OCI-LY1 (cell line): Measurements from ENCODE around the gene CACNB2.
A peak's percentile ranks its signal among the peaks of the same experiment; 100 is the strongest.

Experiments used
- H2AFZ ChIP-seq: fragments of 200-600 bp; sonication (generic), shearing (Covaris generic); 2 replicates; pipeline ENCODE4 v1.6.0; 2014; ENCODE audit warnings: antibody characterized with exemption, mild to moderate bottlenecking, low read length
- H3F3A ChIP-seq: fragments of 200-600 bp; sonication (generic), shearing (Covaris generic); 2 replicates; pipeline ENCODE4 v1.6.0; 2014; ENCODE audit warnings: mild to moderate bottlenecking, antibody characterized with exemption, low read length, moderate library complexity; ENCODE audit not compliant: insufficient read depth
- H3K27ac ChIP-seq: fragments of 200-600 bp; sonication (generic); 2 replicates; pipeline ENCODE4 v1.5.1; 2014; ENCODE audit warnings: low read length, mixed run types, mild to moderate bottlenecking, low read depth; ENCODE audit not compliant: poor library complexity, severe bottlenecking
- H3K27me3 ChIP-seq: fragments of 200-600 bp; sonication (generic); 2 replicates; pipeline ENCODE4 v1.6.0; 2014; ENCODE audit warnings: antibody characterized with exemption, mild to moderate bottlenecking, low read length, moderate library complexity; ENCODE audit not compliant: insufficient read depth
- H3K36me3 ChIP-seq: fragments of 200-600 bp; sonication (generic); 2 replicates; pipeline ENCODE4 v1.6.1; 2014; ENCODE audit warnings: mild to moderate bottlenecking, antibody characterized with exemption, low read length, moderate library complexity, mixed read lengths; ENCODE audit not compliant: insufficient read depth
- H3K4me1 ChIP-seq: fragments of 200-600 bp; sonication (generic); 2 replicates; pipeline ENCODE4 v1.5.1; 2014; ENCODE audit warnings: mild to moderate bottlenecking, low read length, moderate library complexity; ENCODE audit not compliant: insufficient read depth, severe bottlenecking
- H3K4me2 ChIP-seq: fragments of 200-600 bp; sonication (generic), shearing (Covaris generic); 2 replicates; pipeline ENCODE4 v1.6.1; 2014; ENCODE audit warnings: low read length
- H3K4me3 ChIP-seq: fragments of 200-600 bp; sonication (generic); 2 replicates; pipeline ENCODE4 v1.5.1; 2014; ENCODE audit warnings: low read length, low read depth, mild to moderate bottlenecking, mixed read lengths; ENCODE audit not compliant: poor library complexity, severe bottlenecking
- H3K79me2 ChIP-seq: fragments of 200-600 bp; shearing (Covaris generic); 2 replicates; pipeline ENCODE4 v1.6.1; 2016; ENCODE audit warnings: mixed run types, low read length, mixed read lengths; ENCODE audit not compliant: insufficient read depth
- H3K9ac ChIP-seq: fragments of 200-600 bp; sonication (generic), shearing (Covaris generic); 2 replicates; pipeline ENCODE4 v1.6.1; 2014; ENCODE audit warnings: mild to moderate bottlenecking, low read length, mixed read lengths
- H3K9me2 ChIP-seq: fragments of 200-600 bp; sonication (generic), shearing (Covaris generic); 2 replicates; pipeline ENCODE4 v1.6.1; 2014; ENCODE audit warnings: low read depth, mild to moderate bottlenecking, low read length, mixed read lengths
- H3K9me3 ChIP-seq: fragments of 200-600 bp; shearing (Covaris generic); 2 replicates; pipeline ENCODE4 v1.6.1; 2014; ENCODE audit warnings: low read length, mixed read lengths
- H4K20me1 ChIP-seq: fragments of 200-600 bp; sonication (generic), shearing (Covaris generic); 2 replicates; pipeline ENCODE4 v1.6.0; 2016; ENCODE audit warnings: mild to moderate bottlenecking, low read length; ENCODE audit not compliant: insufficient read depth
- CTCF ChIP-seq: fragments of 200-600 bp; sonication (generic), shearing (Covaris generic); IDR thresholded peaks from 2 replicates; pipeline ENCODE4 v1.5.1; 2017; ENCODE audit warnings: mild to moderate bottlenecking, antibody characterized with exemption, low read length, moderate library complexity, mixed read lengths
- EZH2 ChIP-seq: fragments of 200-600 bp; sonication (generic), shearing (Covaris generic); IDR thresholded peaks from 2 replicates; pipeline ENCODE4 v1.8.0; 2017; ENCODE audit warnings: borderline replicate concordance, mixed run types, mild to moderate bottlenecking, antibody characterized with exemption, low read length, moderate library complexity, mixed read lengths

The CACNB2 gene

DNA sequence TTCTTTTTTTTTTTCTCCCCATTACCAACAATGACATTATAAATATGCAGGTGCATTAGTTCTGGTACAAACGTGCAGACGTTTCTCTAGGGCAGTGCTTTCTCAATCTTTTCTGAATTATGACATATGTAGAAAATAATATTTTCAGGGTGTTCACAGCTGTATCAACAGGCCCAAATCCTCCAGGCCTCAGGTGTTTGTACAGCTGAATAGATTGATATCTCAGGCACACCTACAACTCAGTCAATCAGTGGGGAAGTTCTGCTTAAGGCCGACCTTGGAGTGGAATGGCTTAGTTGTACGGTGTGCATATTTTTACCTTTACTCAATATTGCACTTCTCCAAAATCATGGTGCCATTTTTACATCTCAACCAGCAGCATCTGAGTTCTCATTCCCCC lies 71.6 kb downstream of the CACNB2 start:
- no peaks in the 10 kb centered on the region for H3F3A ChIP-seq
- no peaks in the 10 kb centered on the region for H3K9me3 ChIP-seq
- H3K27me3 ChIP-seq = no peaks in the 10 kb centered on the region
- H3K4me3 ChIP-seq = no peak overlapping the region
- TF ChIP-seq CTCF = no peak
- H3K27ac ChIP-seq = no peak overlapping the region
- H3K79me2 ChIP-seq = no peaks in the 10 kb centered on the region
- no peak overlapping the region for H3K4me2 ChIP-seq
- no peaks in the 10 kb centered on the region for H3K4me1 ChIP-seq
- H3K9me2 ChIP-seq = no peaks in the 10 kb centered on the region
- no peak overlapping the region for H3K9ac ChIP-seq
- H2AFZ ChIP-seq = no peak overlapping the region
- H4K20me1 ChIP-seq = no peaks in the 10 kb centered on the region
- no peaks in the 10 kb centered on the region for H3K36me3 ChIP-seq

DNA sequence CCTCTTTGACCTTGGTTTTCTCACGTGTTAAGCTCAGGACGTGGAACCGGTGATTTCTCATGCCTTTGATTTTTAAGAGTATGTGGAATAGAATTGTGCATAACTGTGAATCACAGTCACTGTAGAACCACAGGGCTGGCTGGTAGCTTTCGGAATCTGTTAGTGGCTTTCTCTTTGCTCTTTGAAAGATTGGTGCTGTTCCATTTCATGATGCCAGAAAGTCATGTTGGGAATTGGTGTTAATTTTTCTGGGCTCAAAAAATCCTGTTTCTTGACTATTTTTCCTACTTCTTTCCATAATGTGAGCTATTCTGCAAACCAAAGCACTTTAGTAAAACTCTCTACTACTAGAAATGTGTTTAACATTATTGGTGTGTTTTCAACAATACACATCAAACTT lies 73.0 kb downstream of the CACNB2 start:
- H3K27ac ChIP-seq = no peak overlapping the region
- H2AFZ ChIP-seq = no peak overlapping the region
- no peaks in the 10 kb centered on the region for H3K27me3 ChIP-seq
- no peaks in the 10 kb centered on the region for H3F3A ChIP-seq
- H3K9me2 ChIP-seq = no peaks in the 10 kb centered on the region
- H3K9me3 ChIP-seq = no peaks in the 10 kb centered on the region
- H3K4me3 ChIP-seq = no peak overlapping the region
- TF ChIP-seq EZH2 (no peak), CTCF (no peak)
- no peaks in the 10 kb centered on the region for H3K36me3 ChIP-seq
- H4K20me1 ChIP-seq = no peaks in the 10 kb centered on the region
- H3K79me2 ChIP-seq = no peaks in the 10 kb centered on the region
- no peak overlapping the region for H3K9ac ChIP-seq
- no peaks in the 10 kb centered on the region for H3K4me1 ChIP-seq
- H3K4me2 ChIP-seq = no peak overlapping the region

GRCh38 chr10:18214691-18215563 lies 74.7 kb downstream of the CACNB2 start:
- Histone ChIP-seq H3K9me2 (no peaks in the 10 kb centered on the region), H4K20me1 (no peaks in the 10 kb centered on the region), H3F3A (no peaks in the 10 kb centered on the region), H3K79me2 (no peaks in the 10 kb centered on the region), H3K4me1 (no peaks in the 10 kb centered on the region), H2AFZ (no peak overlapping the region), H3K4me2 (no peak overlapping the region), H3K27ac (no peak overlapping the region), H3K4me3 (no peak overlapping the region), H3K27me3 (no peaks in the 10 kb centered on the region), H3K9ac (no peak overlapping the region), H3K9me3 (no peaks in the 10 kb centered on the region), H3K36me3 (no peaks in the 10 kb centered on the region)
- TF ChIP-seq CTCF (peak; percentile 78), EZH2 (no peak)
